Activated CD4-positive, alpha-beta T cell treated with anti-CD3 and anti-CD28 coated beads, Interleukin-2, Interleukin-6, amounts not matched to agents 100 ng/mL and 50 ng/mL, durations not matched to agents 16 hours and 8 hours (primary cell): Measurements from ENCODE around the gene PTOV1.

Experiments
- DNase-seq: peaks from one replicate; pipeline ENCODE4 v3.0.0-alpha.2; 2020

The PTOV1 gene

DNA sequence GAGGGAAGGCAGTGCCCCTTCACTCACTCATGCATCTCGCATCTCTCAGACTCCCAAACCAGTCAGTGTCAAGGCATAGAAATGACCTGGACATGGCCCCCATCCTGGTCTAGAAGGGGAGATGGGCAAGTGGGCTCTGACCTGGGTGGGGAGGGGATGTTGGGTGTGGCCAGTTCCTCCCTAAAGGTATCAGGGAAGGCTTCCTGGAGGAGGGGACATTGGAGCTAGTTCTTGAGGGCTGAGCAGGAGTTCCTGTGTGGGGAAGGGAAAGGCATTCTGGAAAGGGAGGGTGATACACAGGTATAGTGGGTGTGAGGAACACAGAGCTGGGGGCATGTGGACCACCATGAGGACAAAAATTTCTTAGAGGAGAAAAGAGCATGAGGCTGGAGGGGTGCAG lies 41.8 kb downstream of the PTOV1 start:
- DNase-seq = no peak

- no peak for DNase-seq
Measured at GRCh38 chr19:49894011-49894664, 43.2 kb downstream of the PTOV1 start.

- DNase-seq = peak; percentile 74
Measured at GRCh38 chr19:49894879-49895565, 44.1 kb downstream of the PTOV1 start.

GRCh38 chr19:49895566-49896297 lies 44.8 kb downstream of the PTOV1 start:
- no peak for DNase-seq

DNA sequence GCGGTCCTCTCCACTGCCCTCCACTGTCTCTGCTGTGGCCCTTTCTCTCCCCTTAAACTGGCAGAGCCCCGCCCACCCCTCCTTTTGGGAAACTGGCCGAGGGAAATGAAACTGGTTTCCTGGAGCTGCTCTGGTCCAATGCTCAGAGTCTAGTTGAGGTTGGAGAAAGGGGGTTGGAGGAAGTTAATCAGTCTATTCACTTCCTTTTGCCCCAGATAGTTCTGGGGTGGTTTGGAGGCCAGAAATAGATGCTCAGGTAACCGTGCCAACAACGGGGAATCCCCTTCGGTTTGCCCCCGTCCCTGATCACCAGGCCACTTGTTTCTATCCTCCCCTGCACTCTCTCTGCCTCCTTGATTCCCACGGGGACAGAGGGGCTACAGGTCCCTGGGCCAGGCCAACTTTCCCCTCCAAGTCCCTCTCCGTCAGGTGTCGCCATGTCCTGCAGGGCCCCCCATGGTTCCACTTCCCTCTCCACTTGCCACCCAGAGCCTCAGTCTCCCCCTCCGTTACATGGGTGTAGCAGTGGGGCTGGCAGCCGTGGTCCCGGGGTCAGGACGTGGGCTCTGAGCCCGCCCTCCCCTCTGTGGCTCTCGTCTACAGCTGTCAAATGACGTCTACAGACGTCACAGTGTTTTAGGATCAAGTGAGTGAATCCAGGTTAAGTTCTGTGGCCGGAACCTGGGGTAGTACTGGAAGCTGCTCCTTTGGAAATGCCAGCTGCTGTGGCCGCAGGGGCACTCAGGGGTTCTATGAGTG lies 46.1 kb downstream of the PTOV1 start, which contains the start of gene IL4I1:
Gene IL4I1 (minus strand): TSS at position 25 of the 759 bp plus-strand sequence. CDS start 727 bp downstream, outside the sequence.
- peak; percentile 81 for DNase-seq

DNA sequence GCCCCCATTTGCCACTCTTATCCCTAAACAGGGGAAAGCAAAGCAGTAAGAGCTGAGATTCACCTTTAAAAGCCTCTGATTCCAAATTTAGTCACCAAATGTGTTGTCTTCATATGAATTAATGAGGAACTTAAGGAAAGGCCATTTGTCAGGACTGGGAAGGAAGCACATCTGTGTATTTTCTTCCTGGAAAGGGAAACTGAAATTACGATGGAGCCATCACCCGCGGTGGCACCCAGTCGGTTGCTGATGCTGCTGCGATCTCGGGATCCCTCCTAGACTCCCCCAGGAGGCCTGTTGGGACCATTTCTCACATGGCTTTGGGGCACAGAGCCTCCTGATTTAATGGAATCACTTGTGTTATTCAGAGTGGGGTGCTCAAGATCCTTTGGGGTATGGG lies 53.2 kb downstream of the PTOV1 start:
- no peak for DNase-seq

DNA sequence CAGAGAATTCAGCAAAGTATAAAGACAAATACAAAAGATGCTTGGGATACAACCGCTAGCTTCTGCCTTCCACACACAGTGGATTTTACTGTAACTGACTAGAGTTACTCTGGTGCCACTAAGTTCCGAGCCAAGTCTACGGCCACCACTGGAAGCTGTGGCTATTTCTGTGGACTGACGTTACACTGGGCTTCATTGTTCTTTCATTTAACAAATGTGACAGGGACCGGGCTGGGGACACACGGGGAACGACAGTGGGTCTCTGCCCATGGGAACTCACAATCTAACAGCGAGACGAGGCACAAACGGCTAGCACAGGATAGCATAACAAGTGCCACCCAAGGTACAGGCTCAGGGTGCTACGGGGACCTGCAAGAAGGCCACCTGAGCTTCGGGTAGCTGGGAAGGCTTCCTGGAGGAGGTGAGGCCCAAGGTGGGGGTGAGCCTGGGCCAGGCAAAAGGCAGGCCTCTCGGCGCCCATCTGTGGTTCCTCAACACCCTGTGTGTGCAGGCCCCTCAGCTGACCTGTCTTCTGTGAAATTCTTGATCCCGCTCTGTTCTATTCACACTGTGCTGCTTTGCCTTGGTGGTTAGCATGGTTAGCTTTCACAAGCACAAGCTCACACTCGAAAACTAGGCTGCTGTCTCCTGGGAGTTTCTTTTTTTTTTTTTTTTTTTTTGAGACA lies 56.1 kb downstream of the PTOV1 start:
- no peak for DNase-seq

GRCh38 chr19:49907745-49908446 lies 56.9 kb downstream of the PTOV1 start:
- no peak for DNase-seq

- no peak for DNase-seq
Measured at GRCh38 chr19:49908480-49909420, 57.8 kb downstream of the PTOV1 start.

GRCh38 chr19:49910179-49910578 lies 59.2 kb downstream of the PTOV1 start:
- no peak for DNase-seq
